HepG2 (cell line): ENCODE measurements around the gene EZH1.

Experiments
- KDM5A ChIP-seq: fragments of 200-600 bp; sonication (generic); IDR thresholded peaks from 2 replicates; pipeline ENCODE4 v1.7.0; 2018; ENCODE audit warnings: antibody characterized with exemption, mild to moderate bottlenecking, low read length, borderline replicate concordance
- SKI ChIP-seq: fragments of 450-650 bp; IDR thresholded peaks from one replicate; pipeline ENCODE4 v1.6.1; 2018; ENCODE audit warnings: mild to moderate bottlenecking; ENCODE audit not compliant: partially characterized antibody
- TF ChIP-seq, protein P1 (sequence below): sonication (generic); formaldehyde crosslinking; IDR thresholded peaks from 2 replicates; pipeline ENCODE4 v1.9.0; 2022; ENCODE audit warnings: missing genetic modification reagents, mild to moderate bottlenecking, borderline replicate concordance
- TF ChIP-seq, protein P2 (sequence below): sonication (generic); formaldehyde crosslinking; IDR thresholded peaks from 2 replicates; pipeline ENCODE4 v1.4.0; 2020; ENCODE audit warnings: missing genetic modification reagents
- TF ChIP-seq, protein P3 (sequence below): sonication (generic); formaldehyde crosslinking; IDR thresholded peaks from 2 replicates; pipeline ENCODE4 v1.4.0; 2020; ENCODE audit warnings: low read depth, mild to moderate bottlenecking, missing genetic modification reagents
- TF ChIP-seq, protein P4 (sequence below): sonication (generic); formaldehyde crosslinking; IDR thresholded peaks from 2 replicates; pipeline ENCODE4 v1.9.0; 2021; ENCODE audit warnings: missing genetic modification reagents, mild to moderate bottlenecking, borderline replicate concordance
- TF ChIP-seq, protein P5 (sequence below): sonication (generic); formaldehyde crosslinking; IDR thresholded peaks from 2 replicates; pipeline ENCODE4 v1.4.0; 2020; ENCODE audit warnings: low read depth, mild to moderate bottlenecking, missing genetic modification reagents

DNA sequence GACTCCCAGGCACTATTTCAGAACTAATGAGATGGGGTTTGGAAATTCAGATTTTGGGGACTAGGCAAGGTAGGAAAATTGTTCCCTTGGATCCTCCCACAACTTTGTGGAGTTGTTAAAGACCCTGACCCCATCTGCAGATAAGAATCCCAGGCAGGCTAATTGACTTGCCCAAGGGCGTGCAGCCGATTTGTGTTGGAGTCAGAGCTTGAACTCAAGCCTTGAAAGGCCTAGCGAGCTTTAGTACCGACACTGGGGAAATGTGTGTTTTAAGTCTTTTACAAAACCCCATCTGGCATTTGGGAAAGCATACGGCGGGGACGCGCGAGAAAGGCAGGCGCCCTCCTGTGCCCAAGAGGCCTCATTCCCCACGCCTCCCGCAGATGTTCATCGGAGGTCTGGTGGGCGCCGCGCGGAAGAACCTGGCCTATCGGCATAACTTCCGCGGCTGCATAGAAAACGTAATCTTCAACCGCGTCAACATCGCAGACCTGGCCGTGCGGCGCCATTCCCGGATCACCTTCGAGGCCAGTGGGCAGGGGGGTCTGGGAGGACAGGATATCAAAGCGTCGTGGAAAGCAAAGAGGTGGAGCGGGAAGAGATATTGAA is 58.2 kb downstream of the EZH1 start:
- TF ChIP-seq, protein P1, sequence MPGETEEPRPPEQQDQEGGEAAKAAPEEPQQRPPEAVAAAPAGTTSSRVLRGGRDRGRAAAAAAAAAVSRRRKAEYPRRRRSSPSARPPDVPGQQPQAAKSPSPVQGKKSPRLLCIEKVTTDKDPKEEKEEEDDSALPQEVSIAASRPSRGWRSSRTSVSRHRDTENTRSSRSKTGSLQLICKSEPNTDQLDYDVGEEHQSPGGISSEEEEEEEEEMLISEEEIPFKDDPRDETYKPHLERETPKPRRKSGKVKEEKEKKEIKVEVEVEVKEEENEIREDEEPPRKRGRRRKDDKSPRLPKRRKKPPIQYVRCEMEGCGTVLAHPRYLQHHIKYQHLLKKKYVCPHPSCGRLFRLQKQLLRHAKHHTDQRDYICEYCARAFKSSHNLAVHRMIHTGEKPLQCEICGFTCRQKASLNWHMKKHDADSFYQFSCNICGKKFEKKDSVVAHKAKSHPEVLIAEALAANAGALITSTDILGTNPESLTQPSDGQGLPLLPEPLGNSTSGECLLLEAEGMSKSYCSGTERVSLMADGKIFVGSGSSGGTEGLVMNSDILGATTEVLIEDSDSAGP (CRISPR knock-in tag): no peak
- TF ChIP-seq, protein P2, sequence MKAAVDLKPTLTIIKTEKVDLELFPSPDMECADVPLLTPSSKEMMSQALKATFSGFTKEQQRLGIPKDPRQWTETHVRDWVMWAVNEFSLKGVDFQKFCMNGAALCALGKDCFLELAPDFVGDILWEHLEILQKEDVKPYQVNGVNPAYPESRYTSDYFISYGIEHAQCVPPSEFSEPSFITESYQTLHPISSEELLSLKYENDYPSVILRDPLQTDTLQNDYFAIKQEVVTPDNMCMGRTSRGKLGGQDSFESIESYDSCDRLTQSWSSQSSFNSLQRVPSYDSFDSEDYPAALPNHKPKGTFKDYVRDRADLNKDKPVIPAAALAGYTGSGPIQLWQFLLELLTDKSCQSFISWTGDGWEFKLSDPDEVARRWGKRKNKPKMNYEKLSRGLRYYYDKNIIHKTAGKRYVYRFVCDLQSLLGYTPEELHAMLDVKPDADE (CRISPR knock-in tag): no peak
- TF ChIP-seq KDM5A: no peak
- no peak for TF ChIP-seq SKI
- TF ChIP-seq, protein P3, sequence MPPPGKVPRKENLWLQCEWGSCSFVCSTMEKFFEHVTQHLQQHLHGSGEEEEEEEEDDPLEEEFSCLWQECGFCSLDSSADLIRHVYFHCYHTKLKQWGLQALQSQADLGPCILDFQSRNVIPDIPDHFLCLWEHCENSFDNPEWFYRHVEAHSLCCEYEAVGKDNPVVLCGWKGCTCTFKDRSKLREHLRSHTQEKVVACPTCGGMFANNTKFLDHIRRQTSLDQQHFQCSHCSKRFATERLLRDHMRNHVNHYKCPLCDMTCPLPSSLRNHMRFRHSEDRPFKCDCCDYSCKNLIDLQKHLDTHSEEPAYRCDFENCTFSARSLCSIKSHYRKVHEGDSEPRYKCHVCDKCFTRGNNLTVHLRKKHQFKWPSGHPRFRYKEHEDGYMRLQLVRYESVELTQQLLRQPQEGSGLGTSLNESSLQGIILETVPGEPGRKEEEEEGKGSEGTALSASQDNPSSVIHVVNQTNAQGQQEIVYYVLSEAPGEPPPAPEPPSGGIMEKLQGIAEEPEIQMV (CRISPR knock-in tag): no peak
- TF ChIP-seq, protein P4, sequence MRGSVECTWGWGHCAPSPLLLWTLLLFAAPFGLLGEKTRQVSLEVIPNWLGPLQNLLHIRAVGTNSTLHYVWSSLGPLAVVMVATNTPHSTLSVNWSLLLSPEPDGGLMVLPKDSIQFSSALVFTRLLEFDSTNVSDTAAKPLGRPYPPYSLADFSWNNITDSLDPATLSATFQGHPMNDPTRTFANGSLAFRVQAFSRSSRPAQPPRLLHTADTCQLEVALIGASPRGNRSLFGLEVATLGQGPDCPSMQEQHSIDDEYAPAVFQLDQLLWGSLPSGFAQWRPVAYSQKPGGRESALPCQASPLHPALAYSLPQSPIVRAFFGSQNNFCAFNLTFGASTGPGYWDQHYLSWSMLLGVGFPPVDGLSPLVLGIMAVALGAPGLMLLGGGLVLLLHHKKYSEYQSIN: no peak
- TF ChIP-seq, protein P5, sequence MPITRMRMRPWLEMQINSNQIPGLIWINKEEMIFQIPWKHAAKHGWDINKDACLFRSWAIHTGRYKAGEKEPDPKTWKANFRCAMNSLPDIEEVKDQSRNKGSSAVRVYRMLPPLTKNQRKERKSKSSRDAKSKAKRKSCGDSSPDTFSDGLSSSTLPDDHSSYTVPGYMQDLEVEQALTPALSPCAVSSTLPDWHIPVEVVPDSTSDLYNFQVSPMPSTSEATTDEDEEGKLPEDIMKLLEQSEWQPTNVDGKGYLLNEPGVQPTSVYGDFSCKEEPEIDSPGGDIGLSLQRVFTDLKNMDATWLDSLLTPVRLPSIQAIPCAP: no peak
